ENCODE results near the gene PTPN11. TPM values are rescaled to one million over a fixed set of nuclear protein-coding genes. Genes with fewer than 3 reads are reported as not detected.

Gene PTPN11
- total RNA-seq, 4 donors from 2014 or later, result 61.6 to 88.0 (median 75.2) TPM

GRCh38 chr12:112486361-112486760, 67.6 kb downstream of the PTPN11 start:
- TF ChIP-seq POLR2A (IDR thresholded peaks at IDR 0.05), result no peak
- no peak for TF ChIP-seq CTCF (IDR thresholded peaks at IDR 0.05)
- WGBS, 2 donors, result 93 to 95% methylated on average over 12 of the region's 12 CpGs
- intact Hi-C loops (cut with DNase I; ENCODE audit: low total_unique reads), result no loop called here
- no peak overlapping the region for H3K4me3 ChIP-seq (ENCODE audit: low read depth, poor library complexity, severe bottlenecking)
- no peak for DNase-seq (ENCODE audit: low spot score in 2 of 2)

GRCh38 chr12:112488257-112488876, 69.6 kb downstream of the PTPN11 start:
- no peak for TF ChIP-seq CTCF (IDR thresholded peaks at IDR 0.05)
- no peak for TF ChIP-seq POLR2A (IDR thresholded peaks at IDR 0.05)
- intact Hi-C loops (cut with DNase I; ENCODE audit: low total_unique reads), result no loop called here
- H3K4me3 ChIP-seq (ENCODE audit: low read depth, poor library complexity, severe bottlenecking), result no peak overlapping the region
- WGBS, 2 donors, result 91 to 93% methylated on average over 6 of the region's 6 CpGs
- DNase-seq (ENCODE audit: low spot score in 2 of 2), result no peak

GRCh38 chr12:112489456-112489855, 70.7 kb downstream of the PTPN11 start:
- WGBS, 2 donors, result 80 to 82% methylated on average over 6 of the region's 6 CpGs
- intact Hi-C loops (cut with DNase I; ENCODE audit: low total_unique reads), result no loop called here
- TF ChIP-seq CTCF (IDR thresholded peaks at IDR 0.05), result no peak
- TF ChIP-seq POLR2A (IDR thresholded peaks at IDR 0.05), result no peak
- no peak overlapping the region for H3K4me3 ChIP-seq (ENCODE audit: low read depth, poor library complexity, severe bottlenecking)
- no peak for DNase-seq (ENCODE audit: low spot score in 2 of 2)

GRCh38 chr12:112496496-112496895, 77.7 kb downstream of the PTPN11 start:
- TF ChIP-seq POLR2A (IDR thresholded peaks at IDR 0.05), result no peak
- no peak for TF ChIP-seq CTCF (IDR thresholded peaks at IDR 0.05)
- 97% methylated on average over 3 of the region's 3 CpGs for WGBS, 2 donors
- H3K4me3 ChIP-seq (ENCODE audit: low read depth, poor library complexity, severe bottlenecking), result no peak overlapping the region
- intact Hi-C loops (cut with DNase I; ENCODE audit: low total_unique reads), result no loop called here
- no peak for DNase-seq (ENCODE audit: low spot score in 2 of 2)

- no peak overlapping the region for H3K4me3 ChIP-seq (ENCODE audit: low read depth, poor library complexity, severe bottlenecking)
- TF ChIP-seq CTCF (IDR thresholded peaks at IDR 0.05) (no peak), POLR2A (IDR thresholded peaks at IDR 0.05) (no peak)
- 68 to 71% methylated on average over 1 of the region's 1 CpG for WGBS, 2 donors
- DNase-seq (ENCODE audit: low spot score in 2 of 2), result no peak
- intact Hi-C loops (cut with DNase I; ENCODE audit: low total_unique reads), result no loop called here
Measured at GRCh38 chr12:112498580-112498979, 79.8 kb downstream of the PTPN11 start.

GRCh38 chr12:112503512-112503911, 84.8 kb downstream of the PTPN11 start:
- TF ChIP-seq CTCF (IDR thresholded peaks at IDR 0.05) (no peak), POLR2A (IDR thresholded peaks at IDR 0.05) (no peak)
- no peak for DNase-seq (ENCODE audit: low spot score in 2 of 2)
- no peak overlapping the region for H3K4me3 ChIP-seq (ENCODE audit: low read depth, poor library complexity, severe bottlenecking)
- intact Hi-C loops (cut with DNase I; ENCODE audit: low total_unique reads), result no loop called here
- WGBS, 2 donors, result 61 to 71% methylated on average over 4 of the region's 4 CpGs

Measured in lower leg skin (tissue), 4 donors.